ENCODE results near the gene APEX2.

DNA sequence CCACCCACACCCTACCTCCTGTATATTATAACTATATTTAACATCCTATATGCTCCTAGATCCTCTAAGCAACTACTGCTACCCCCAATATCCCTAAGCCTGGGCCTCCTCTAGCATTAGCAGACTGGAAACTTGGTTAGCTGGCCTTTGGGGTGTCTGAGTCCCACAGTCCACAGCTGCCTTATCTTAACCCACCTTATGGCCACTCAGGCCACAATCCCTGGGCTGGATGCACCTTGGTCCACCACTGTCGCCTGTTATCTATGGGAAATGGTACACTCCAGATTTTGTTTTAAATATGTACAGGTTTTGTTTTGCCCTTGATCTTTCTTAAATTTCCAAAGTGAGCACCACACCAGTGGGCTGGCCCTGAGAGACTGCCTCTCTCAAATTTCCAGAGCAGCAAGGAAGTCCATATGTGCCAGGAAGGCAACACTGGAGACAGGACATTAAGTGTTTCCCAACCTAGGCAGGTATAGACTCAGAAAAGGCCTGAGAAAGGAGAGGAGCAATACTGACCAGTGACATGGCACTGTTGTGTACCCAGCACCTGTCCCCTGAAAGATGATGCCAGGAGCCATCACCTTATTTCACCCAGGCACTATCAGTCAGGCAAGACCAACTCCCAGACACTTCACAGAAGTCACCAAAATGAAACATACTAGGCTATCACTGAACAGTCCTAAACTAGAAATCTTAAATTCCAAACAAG, 7.1 kb upstream of the APEX2 start:
- TF ChIP-seq, protein P1, sequence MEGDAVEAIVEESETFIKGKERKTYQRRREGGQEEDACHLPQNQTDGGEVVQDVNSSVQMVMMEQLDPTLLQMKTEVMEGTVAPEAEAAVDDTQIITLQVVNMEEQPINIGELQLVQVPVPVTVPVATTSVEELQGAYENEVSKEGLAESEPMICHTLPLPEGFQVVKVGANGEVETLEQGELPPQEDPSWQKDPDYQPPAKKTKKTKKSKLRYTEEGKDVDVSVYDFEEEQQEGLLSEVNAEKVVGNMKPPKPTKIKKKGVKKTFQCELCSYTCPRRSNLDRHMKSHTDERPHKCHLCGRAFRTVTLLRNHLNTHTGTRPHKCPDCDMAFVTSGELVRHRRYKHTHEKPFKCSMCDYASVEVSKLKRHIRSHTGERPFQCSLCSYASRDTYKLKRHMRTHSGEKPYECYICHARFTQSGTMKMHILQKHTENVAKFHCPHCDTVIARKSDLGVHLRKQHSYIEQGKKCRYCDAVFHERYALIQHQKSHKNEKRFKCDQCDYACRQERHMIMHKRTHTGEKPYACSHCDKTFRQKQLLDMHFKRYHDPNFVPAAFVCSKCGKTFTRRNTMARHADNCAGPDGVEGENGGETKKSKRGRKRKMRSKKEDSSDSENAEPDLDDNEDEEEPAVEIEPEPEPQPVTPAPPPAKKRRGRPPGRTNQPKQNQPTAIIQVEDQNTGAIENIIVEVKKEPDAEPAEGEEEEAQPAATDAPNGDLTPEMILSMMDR (IDR thresholded peaks at IDR 0.05): no peak
- TF ChIP-seq EP300 (IDR thresholded peaks at IDR 0.05) (no peak), RAD21 (conservative IDR thresholded peaks at IDR 0.05 in 1 of 2, IDR thresholded peaks at IDR 0.05 in 1 of 2) (no peak), JUN (IDR thresholded peaks at IDR 0.05) (no peak), SMC3 (IDR thresholded peaks at IDR 0.05) (no peak)
- TF ChIP-seq, protein P2, sequence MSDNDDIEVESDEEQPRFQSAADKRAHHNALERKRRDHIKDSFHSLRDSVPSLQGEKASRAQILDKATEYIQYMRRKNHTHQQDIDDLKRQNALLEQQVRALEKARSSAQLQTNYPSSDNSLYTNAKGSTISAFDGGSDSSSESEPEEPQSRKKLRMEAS (IDR thresholded peaks at IDR 0.05): no peak
